Measurements from ENCODE around the gene RXYLT1. TPM values are rescaled to one million over a fixed set of nuclear protein-coding genes. Genes with fewer than 3 reads are reported as not detected.

The RXYLT1 gene
- polyA plus RNA-seq, 2 of the 4 experiments (the other 2 are of a cell fraction) = 34.2 to 59.1 TPM

- H3K9me3 ChIP-seq = 0 out of 3 replicates have a peak, but pooled peaks cover 4% of the 10 kb centered on the region
- H3K4me3 ChIP-seq = no peak overlapping the region
- POLR2A ChIA-PET = no interaction called here
- H3K27ac ChIP-seq = no peak overlapping the region
- WGBS (ENCODE audit: missing lambda C conversion rate) = 95% methylated on average over 38 of the region's 38 CpGs
- no peak for DNase-seq (ENCODE audit: low read depth in 1 of 2, low spot score in 1 of 2)
- no peak for ATAC-seq
- no peak for FAIRE-seq
- TF ChIP-seq KDM1A (IDR thresholded peaks at IDR 0.05; ENCODE audit: low read depth) (no peak), CBX2 (IDR thresholded peaks at IDR 0.05; ENCODE audit: borderline replicate concordance, low read depth) (no peak), CEBPB (IDR thresholded peaks at IDR 0.05) (no peak), MAFK (IDR thresholded peaks at IDR 0.05; ENCODE audit: partially characterized antibody) (no peak), HOXB5 (CRISPR knock-in tag; IDR thresholded peaks at IDR 0.05) (no peak), EHF (CRISPR knock-in tag; IDR thresholded peaks at IDR 0.05) (no peak), EP300 (IDR thresholded peaks at IDR 0.05) (no peak), ZNF302 (CRISPR knock-in tag; IDR thresholded peaks at IDR 0.05) (no peak), HEYL (CRISPR knock-in tag; IDR thresholded peaks at IDR 0.05) (no peak), BHLHE40 (IDR thresholded peaks at IDR 0.05; ENCODE audit: low read depth, low read length) (no peak)
- TF ChIP-seq, protein P1, sequence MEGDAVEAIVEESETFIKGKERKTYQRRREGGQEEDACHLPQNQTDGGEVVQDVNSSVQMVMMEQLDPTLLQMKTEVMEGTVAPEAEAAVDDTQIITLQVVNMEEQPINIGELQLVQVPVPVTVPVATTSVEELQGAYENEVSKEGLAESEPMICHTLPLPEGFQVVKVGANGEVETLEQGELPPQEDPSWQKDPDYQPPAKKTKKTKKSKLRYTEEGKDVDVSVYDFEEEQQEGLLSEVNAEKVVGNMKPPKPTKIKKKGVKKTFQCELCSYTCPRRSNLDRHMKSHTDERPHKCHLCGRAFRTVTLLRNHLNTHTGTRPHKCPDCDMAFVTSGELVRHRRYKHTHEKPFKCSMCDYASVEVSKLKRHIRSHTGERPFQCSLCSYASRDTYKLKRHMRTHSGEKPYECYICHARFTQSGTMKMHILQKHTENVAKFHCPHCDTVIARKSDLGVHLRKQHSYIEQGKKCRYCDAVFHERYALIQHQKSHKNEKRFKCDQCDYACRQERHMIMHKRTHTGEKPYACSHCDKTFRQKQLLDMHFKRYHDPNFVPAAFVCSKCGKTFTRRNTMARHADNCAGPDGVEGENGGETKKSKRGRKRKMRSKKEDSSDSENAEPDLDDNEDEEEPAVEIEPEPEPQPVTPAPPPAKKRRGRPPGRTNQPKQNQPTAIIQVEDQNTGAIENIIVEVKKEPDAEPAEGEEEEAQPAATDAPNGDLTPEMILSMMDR (IDR thresholded peaks at IDR 0.05) = no peak
- TF ChIP-seq, protein P2, sequence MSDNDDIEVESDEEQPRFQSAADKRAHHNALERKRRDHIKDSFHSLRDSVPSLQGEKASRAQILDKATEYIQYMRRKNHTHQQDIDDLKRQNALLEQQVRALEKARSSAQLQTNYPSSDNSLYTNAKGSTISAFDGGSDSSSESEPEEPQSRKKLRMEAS (IDR thresholded peaks at IDR 0.05) = no peak
- H3K4me1 ChIP-seq = 0 out of 3 replicates have a peak, but pooled peaks cover 4% of the 10 kb centered on the region
- no peak overlapping the region for H3K4me2 ChIP-seq
- CTCF ChIA-PET = interaction anchor here (1.1 to 4.0 kb wide), 6 partner anchors 14 to 569 kb away, joined by 3 to 26 read pairs (median 4); partner anchors contain the start of gene C12orf56
Measured at GRCh38 chr12:63821781-63822251, 42.1 kb downstream of the RXYLT1 start.

DNA sequence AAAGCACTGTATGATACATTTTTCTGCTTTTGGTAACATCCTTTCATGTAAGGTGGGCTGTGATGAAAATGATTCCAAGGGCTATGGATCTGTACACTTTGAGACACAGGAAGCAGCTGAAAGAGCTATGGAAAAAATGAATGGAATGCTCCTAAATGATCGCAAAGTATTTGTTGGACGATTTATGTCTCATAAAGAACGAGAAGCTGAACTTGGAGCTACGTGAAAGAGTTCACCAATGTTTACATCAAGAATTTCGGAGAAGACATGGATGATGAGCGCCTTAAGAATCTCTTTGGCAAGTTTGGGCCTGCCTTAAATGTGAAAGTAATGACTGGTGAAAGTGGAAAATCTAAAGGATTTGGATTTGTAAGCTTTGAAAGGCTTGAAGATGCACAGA, 42.6 kb downstream of the RXYLT1 start:
- Histone ChIP-seq H3K4me2 (peak overlapping the region; percentile 25; the same call in 1 of the 3 replicates), H3K4me1 (0 out of 3 replicates have a peak, but pooled peaks cover 4% of the 10 kb centered on the region), H3K27ac (no peak overlapping the region), H3K9me3 (0 out of 3 replicates have a peak, but pooled peaks cover 4% of the 10 kb centered on the region), H3K4me3 (no peak overlapping the region)
- DNase-seq (ENCODE audit: low read depth in 1 of 2, low spot score in 1 of 2) (no peak), FAIRE-seq (peak; percentile 73), ATAC-seq (no peak)
- CTCF ChIA-PET = interaction anchor here (1.0 to 4.0 kb wide), 11 partner anchors 10 to 570 kb away, joined by 3 to 26 read pairs (median 4); partner anchors contain the start of gene C12orf56
- POLR2A ChIA-PET = no interaction called here
- TF ChIP-seq RARB (CRISPR knock-in tag; IDR thresholded peaks at IDR 0.05) (no peak), HEYL (CRISPR knock-in tag; IDR thresholded peaks at IDR 0.05) (no peak)
- TF ChIP-seq, protein P3, sequence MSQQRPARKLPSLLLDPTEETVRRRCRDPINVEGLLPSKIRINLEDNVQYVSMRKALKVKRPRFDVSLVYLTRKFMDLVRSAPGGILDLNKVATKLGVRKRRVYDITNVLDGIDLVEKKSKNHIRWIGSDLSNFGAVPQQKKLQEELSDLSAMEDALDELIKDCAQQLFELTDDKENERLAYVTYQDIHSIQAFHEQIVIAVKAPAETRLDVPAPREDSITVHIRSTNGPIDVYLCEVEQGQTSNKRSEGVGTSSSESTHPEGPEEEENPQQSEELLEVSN (IDR thresholded peaks at IDR 0.05; ENCODE audit: borderline replicate concordance, low read depth) = no peak
- WGBS (ENCODE audit: missing lambda C conversion rate) = 38% methylated on average over 6 of the region's 6 CpGs

DNA sequence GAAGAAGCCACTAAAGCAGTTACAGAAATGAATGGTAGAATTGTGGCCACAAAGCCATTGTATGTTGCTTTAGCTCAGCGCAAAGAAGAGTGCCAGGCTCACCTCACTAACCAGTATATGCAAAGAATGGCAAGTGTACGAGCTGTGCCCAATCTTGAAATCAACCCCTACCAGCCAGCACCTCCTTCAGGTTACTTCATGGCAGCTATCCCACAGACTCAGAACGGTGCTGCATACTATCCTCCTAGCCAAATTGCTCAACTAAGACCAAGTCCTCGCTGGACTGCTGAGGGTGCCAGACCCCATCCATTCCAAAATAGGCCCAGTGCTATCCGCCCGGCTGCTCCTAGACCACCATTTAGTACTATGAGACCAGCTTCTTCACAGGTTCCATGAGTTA, 43.3 kb downstream of the RXYLT1 start:
- CTCF ChIA-PET = interaction anchor here (1.0 to 4.0 kb wide), 9 partner anchors 9 to 569 kb away, joined by 3 to 26 read pairs (median 4); no protein-coding TSS in a partner anchor
- 75% methylated on average over 6 of the region's 6 CpGs for WGBS (ENCODE audit: missing lambda C conversion rate)
- no peak for DNase-seq (ENCODE audit: low read depth in 1 of 2, low spot score in 1 of 2)
- no peak overlapping the region for H3K4me3 ChIP-seq
- peak in 1 of 2 experiments; percentile 49; a peak in 3 of 6 replicates for ATAC-seq
- no peak for FAIRE-seq
- POLR2A ChIA-PET = no interaction called here
- TF ChIP-seq CEBPB (IDR thresholded peaks at IDR 0.05) (no peak), GATA3 (IDR thresholded peaks at IDR 0.05; ENCODE audit: borderline replicate concordance) (no peak), HOXA7 (CRISPR knock-in tag; IDR thresholded peaks at IDR 0.05) (no peak), ESRRA (IDR thresholded peaks at IDR 0.05; ENCODE audit: borderline replicate concordance, low read length) (no peak), RARB (CRISPR knock-in tag; IDR thresholded peaks at IDR 0.05) (no peak)
- 0 out of 3 replicates have a peak, but pooled peaks cover 4% of the 10 kb centered on the region for H3K9me3 ChIP-seq
- 0 out of 3 replicates have a peak, but pooled peaks cover 4% of the 10 kb centered on the region for H3K4me1 ChIP-seq
- H3K27ac ChIP-seq = no peak overlapping the region
- H3K4me2 ChIP-seq = no peak overlapping the region

All from A549 (cell line).